Ishikawa (cell line): ENCODE data around the gene SRPK1.

Source experiments
- CEBPB ChIP-seq: IDR thresholded peaks from 2 replicates; pipeline ENCODE4 v1.6.1; 2012
- CREB1 ChIP-seq: IDR thresholded peaks from 2 replicates; pipeline ENCODE4 v1.6.1; 2012; ENCODE audit warnings: low read depth
- EP300 ChIP-seq: IDR thresholded peaks from 2 replicates; pipeline ENCODE4 v1.6.1; 2012; ENCODE audit warnings: borderline replicate concordance
- FOXM1 ChIP-seq: IDR thresholded peaks from 2 replicates; pipeline ENCODE4 v1.6.1; 2012; ENCODE audit warnings: low read depth, borderline replicate concordance
- NFIC ChIP-seq: IDR thresholded peaks from 2 replicates; pipeline ENCODE4 v1.6.1; 2012
- RAD21 ChIP-seq: IDR thresholded peaks from 2 replicates; pipeline ENCODE4 v1.6.1; 2012; ENCODE audit warnings: low read depth
- REST ChIP-seq: IDR thresholded peaks from 2 replicates; pipeline ENCODE4 v1.6.1; 2012; ENCODE audit warnings: low read depth, mild to moderate bottlenecking
- TAF1 ChIP-seq: IDR thresholded peaks from 2 replicates; pipeline ENCODE4 v1.6.1; 2012; ENCODE audit warnings: low read depth, mild to moderate bottlenecking
- TCF12 ChIP-seq: IDR thresholded peaks from 2 replicates; pipeline ENCODE4 v1.6.1; 2012; ENCODE audit warnings: low read depth
- YY1 ChIP-seq: IDR thresholded peaks from 2 replicates; pipeline ENCODE4 v1.6.1; 2012; ENCODE audit warnings: low read depth
- ZBTB7A ChIP-seq: IDR thresholded peaks from 2 replicates; pipeline ENCODE4 v1.6.1; 2012; ENCODE audit warnings: low read depth
- TF ChIP-seq, protein P1 (sequence below): IDR thresholded peaks from 2 replicates; pipeline ENCODE4 v1.6.1; 2012

The SRPK1 gene

DNA sequence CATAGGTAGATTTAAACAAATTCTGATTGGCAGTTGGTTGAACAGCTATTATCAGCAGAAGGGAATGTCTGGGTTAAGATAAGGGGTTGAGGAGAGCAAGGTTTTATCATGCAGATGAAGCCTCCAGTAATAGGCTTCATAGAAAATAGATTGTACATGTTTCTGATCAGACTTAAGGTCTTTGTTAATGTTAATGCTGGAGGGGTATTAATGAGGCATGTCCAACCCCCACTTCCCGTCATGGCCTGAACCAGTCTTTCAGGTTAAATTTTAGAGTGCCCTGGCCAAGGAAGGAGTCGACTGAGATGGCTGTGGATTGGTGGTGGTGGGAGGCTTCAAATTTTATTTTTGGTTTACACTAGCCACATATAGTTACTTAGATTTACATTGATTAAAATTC, 136.7 kb downstream of the SRPK1 start:
- TF ChIP-seq YY1 (no peak), ZBTB7A (no peak), EP300 (no peak), NFIC (no peak), RAD21 (no peak), TAF1 (no peak), CREB1 (no peak), CEBPB (no peak), FOXM1 (no peak), REST (no peak), TCF12 (no peak)
- TF ChIP-seq, protein P1, sequence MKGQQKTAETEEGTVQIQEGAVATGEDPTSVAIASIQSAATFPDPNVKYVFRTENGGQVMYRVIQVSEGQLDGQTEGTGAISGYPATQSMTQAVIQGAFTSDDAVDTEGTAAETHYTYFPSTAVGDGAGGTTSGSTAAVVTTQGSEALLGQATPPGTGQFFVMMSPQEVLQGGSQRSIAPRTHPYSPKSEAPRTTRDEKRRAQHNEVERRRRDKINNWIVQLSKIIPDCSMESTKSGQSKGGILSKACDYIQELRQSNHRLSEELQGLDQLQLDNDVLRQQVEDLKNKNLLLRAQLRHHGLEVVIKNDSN: no peak
